HEK293 (cell line): ENCODE results near the gene SLC25A13.

ENCODE experiments used
- CTCF ChIA-PET: fragments of 350-600 bp; formaldehyde crosslinking; extraction: SDS; loops from one replicate; lab custom pipeline; 2021; ENCODE audit warnings: antibody characterized with exemption; lab: Yijun Ruan, JAX
- POLR2A ChIA-PET: fragments of 300-600 bp; formaldehyde crosslinking; extraction: SDS; loops from one replicate; lab custom pipeline; 2020; ENCODE audit warnings: antibody characterized with exemption, inconsistent platforms; lab: Yijun Ruan, JAX
- H3K27ac ChIP-seq: fragments of 200-500 bp; sonication (Bioruptor generic); 2 replicates; pipeline ENCODE4 v1.5.1; 2014; ENCODE audit warnings: low read depth, low read length, control low read depth, inconsistent platforms; ENCODE audit errors: extremely low read depth
- H3K36me3 ChIP-seq, 2 experiments: fragments of 200-500 bp in 1 of 2; sonication (Bioruptor generic) in 1 of 2; 1 replicate in 1 of 2; 2 replicates in 1 of 2; pipeline ENCODE4 v1.5.1; 2014 to 2017; ENCODE audit warnings: inconsistent platforms in 2 of 2, low read length in 2 of 2; ENCODE audit not compliant: control insufficient read depth in 2 of 2, insufficient read depth in 1 of 2
- H3K4me1 ChIP-seq: fragments of 200-500 bp; sonication (Bioruptor generic); 2 replicates; pipeline ENCODE4 v1.5.1; 2014; ENCODE audit warnings: mild to moderate bottlenecking, low read length, inconsistent platforms; ENCODE audit not compliant: control insufficient read depth, insufficient read depth
- H3K4me3 ChIP-seq: 2 replicates; pipeline ENCODE4 v1.5.1; 2011; ENCODE audit warnings: low read depth, mild to moderate bottlenecking, control low read depth, low read length, moderate library complexity
- H3K9me3 ChIP-seq: fragments of 200-500 bp; sonication (Bioruptor generic); 2 replicates; pipeline ENCODE4 v1.5.1; 2014; ENCODE audit warnings: low read depth, low read length, inconsistent platforms; ENCODE audit not compliant: control insufficient read depth, insufficient read depth
- OSR2 ChIP-seq: fragments of 450-650 bp; formaldehyde crosslinking; IDR thresholded peaks from 2 replicates; pipeline ENCODE4 v1.5.1; 2016; ENCODE audit warnings: missing biosample characterization, missing genetic modification characterization
- OVOL3 ChIP-seq: fragments of 450-650 bp; formaldehyde crosslinking; IDR thresholded peaks from 2 replicates; pipeline ENCODE4 v1.5.1; 2016; ENCODE audit warnings: missing biosample characterization, missing genetic modification characterization
- PRDM1 ChIP-seq: fragments of 450-650 bp; formaldehyde crosslinking; IDR thresholded peaks from 2 replicates; pipeline ENCODE4; 2016; ENCODE audit warnings: missing biosample characterization, missing genetic modification characterization
- WT1 ChIP-seq: fragments of 450-650 bp; formaldehyde crosslinking; IDR thresholded peaks from 2 replicates; pipeline ENCODE4 v1.5.1; 2016; ENCODE audit warnings: missing biosample characterization, missing genetic modification characterization
- ZBTB7A ChIP-seq: fragments of 450-650 bp; formaldehyde crosslinking; IDR thresholded peaks from 2 replicates; pipeline ENCODE4 v1.5.1; 2016; ENCODE audit warnings: low read depth, missing biosample characterization, missing genetic modification characterization
- ZNF112 ChIP-seq: fragments of 450-650 bp; formaldehyde crosslinking; IDR thresholded peaks from 2 replicates; pipeline ENCODE4 v1.5.0; 2017; ENCODE audit warnings: missing biosample characterization, missing genetic modification characterization
- ZNF121 ChIP-seq: fragments of 450-650 bp; formaldehyde crosslinking; IDR thresholded peaks from 2 replicates; pipeline ENCODE4 v1.5.1; 2016; ENCODE audit warnings: missing biosample characterization, missing genetic modification characterization
- ZNF274 ChIP-seq, 2 experiments: fragments of 200-500 bp in 1 of 2; fragments of 450-650 bp in 1 of 2; sonication (Bioruptor generic) in 1 of 2; formaldehyde crosslinking in 1 of 2; IDR thresholded peaks; 2 replicates each; pipeline versions ENCODE4 v1.5.1 to v1.6.1; 2014 to 2016; ENCODE audit warnings: borderline replicate concordance in 1 of 2, inconsistent platforms in 1 of 2, low read length in 1 of 2, missing biosample characterization in 1 of 2, missing genetic modification characterization in 1 of 2
- ZNF292 ChIP-seq: fragments of 450-650 bp; formaldehyde crosslinking; IDR thresholded peaks from 2 replicates; pipeline ENCODE4 v1.5.1; 2016; ENCODE audit warnings: low read depth, missing biosample characterization, missing genetic modification characterization, borderline replicate concordance
- ZNF48 ChIP-seq: fragments of 450-650 bp; formaldehyde crosslinking; IDR thresholded peaks from 2 replicates; pipeline ENCODE4 v1.5.1; 2016; ENCODE audit warnings: missing biosample characterization, missing genetic modification characterization
- ZNF658 ChIP-seq: fragments of 450-650 bp; formaldehyde crosslinking; IDR thresholded peaks from 2 replicates; pipeline ENCODE4; 2016; ENCODE audit warnings: missing biosample characterization, missing genetic modification characterization
- ZSCAN30 ChIP-seq: fragments of 450-650 bp; IDR thresholded peaks from 2 replicates; pipeline ENCODE4 v1.5.1; 2018; ENCODE audit warnings: missing biosample characterization, mild to moderate bottlenecking, missing genetic modification characterization, moderate library complexity
- TF ChIP-seq, protein P1 (sequence below): fragments of 450-650 bp; formaldehyde crosslinking; IDR thresholded peaks from 2 replicates; pipeline ENCODE4 v1.5.1; 2016; ENCODE audit warnings: missing biosample characterization, missing genetic modification characterization, borderline replicate concordance
- TF ChIP-seq, protein P2 (sequence below): fragments of 450-650 bp; formaldehyde crosslinking; IDR thresholded peaks from 2 replicates; pipeline ENCODE4 v1.5.1; 2016; ENCODE audit warnings: missing biosample characterization, missing genetic modification characterization
- TF ChIP-seq, protein P3 (sequence below): IDR thresholded peaks from 2 replicates; pipeline ENCODE4 v1.6.1; 2011; ENCODE audit warnings: mild to moderate bottlenecking, low read depth, low read length, borderline replicate concordance
- TF ChIP-seq, protein P4 (sequence below): fragments of 450-650 bp; formaldehyde crosslinking; IDR thresholded peaks from 2 replicates; pipeline ENCODE4 v1.5.1; 2017; ENCODE audit warnings: missing biosample characterization, mild to moderate bottlenecking, missing genetic modification characterization, moderate library complexity
- TF ChIP-seq, protein P5 (sequence below): fragments of 450-650 bp; formaldehyde crosslinking; IDR thresholded peaks from 2 replicates; pipeline ENCODE4 v1.5.1; 2016; ENCODE audit warnings: missing biosample characterization, missing genetic modification characterization, low read depth
- TF ChIP-seq, protein P6 (sequence below): fragments of 450-650 bp; formaldehyde crosslinking; IDR thresholded peaks from 2 replicates; pipeline ENCODE4 v1.5.1; 2016; ENCODE audit warnings: missing biosample characterization, missing genetic modification characterization

Gene SLC25A13

DNA sequence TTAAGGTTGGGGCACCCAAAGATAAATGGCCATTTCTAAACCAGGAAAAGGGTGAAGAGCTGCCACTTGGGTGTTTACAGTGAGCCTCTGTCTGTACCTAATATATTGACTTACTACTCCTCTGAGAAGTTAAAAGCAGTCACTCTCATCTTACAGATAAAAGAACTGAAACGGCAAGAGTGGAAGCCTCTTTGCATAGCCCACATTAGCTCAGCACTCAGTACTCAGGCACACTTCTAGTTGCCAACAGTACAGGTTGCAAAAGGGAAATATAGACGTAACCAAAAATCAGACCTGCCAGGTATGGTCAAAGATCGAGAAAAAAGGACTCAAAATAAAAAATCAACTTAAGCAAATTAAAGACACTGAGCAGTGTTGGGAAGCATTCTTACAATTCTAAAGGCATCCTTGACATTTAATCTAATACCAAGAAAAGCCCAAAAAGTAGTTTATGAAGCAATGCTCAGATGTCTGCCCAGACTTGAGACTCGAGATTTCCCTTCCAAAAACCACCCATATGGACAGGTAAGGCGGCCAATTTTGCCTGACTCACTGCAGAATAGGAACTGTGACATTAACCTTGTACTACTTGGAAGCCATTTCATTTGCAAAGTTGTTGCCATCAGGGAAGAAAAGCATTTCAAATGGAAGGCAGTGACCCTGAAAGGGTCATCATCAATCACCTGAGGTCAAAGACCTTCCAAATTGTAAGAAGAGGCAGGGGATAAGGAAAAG is 139.3 kb downstream of the SLC25A13 start:
- no peak overlapping the region for H3K27ac ChIP-seq
- TF ChIP-seq ZNF658 (tag by site-specific recombination) (no peak), OVOL3 (no peak), ZNF48 (tag by site-specific recombination) (no peak), ZNF292 (tag by site-specific recombination) (no peak), PRDM1 (no peak), ZNF112 (tag by site-specific recombination) (no peak), ZNF274 (IDR thresholded peaks at IDR 0.05; ENCODE audit: low read length) (no peak), ZNF274 (tag by site-specific recombination; IDR thresholded peaks at IDR 0.05; ENCODE audit: borderline replicate concordance) (no peak), OSR2 (tag by site-specific recombination) (no peak)
- TF ChIP-seq, protein P1, sequence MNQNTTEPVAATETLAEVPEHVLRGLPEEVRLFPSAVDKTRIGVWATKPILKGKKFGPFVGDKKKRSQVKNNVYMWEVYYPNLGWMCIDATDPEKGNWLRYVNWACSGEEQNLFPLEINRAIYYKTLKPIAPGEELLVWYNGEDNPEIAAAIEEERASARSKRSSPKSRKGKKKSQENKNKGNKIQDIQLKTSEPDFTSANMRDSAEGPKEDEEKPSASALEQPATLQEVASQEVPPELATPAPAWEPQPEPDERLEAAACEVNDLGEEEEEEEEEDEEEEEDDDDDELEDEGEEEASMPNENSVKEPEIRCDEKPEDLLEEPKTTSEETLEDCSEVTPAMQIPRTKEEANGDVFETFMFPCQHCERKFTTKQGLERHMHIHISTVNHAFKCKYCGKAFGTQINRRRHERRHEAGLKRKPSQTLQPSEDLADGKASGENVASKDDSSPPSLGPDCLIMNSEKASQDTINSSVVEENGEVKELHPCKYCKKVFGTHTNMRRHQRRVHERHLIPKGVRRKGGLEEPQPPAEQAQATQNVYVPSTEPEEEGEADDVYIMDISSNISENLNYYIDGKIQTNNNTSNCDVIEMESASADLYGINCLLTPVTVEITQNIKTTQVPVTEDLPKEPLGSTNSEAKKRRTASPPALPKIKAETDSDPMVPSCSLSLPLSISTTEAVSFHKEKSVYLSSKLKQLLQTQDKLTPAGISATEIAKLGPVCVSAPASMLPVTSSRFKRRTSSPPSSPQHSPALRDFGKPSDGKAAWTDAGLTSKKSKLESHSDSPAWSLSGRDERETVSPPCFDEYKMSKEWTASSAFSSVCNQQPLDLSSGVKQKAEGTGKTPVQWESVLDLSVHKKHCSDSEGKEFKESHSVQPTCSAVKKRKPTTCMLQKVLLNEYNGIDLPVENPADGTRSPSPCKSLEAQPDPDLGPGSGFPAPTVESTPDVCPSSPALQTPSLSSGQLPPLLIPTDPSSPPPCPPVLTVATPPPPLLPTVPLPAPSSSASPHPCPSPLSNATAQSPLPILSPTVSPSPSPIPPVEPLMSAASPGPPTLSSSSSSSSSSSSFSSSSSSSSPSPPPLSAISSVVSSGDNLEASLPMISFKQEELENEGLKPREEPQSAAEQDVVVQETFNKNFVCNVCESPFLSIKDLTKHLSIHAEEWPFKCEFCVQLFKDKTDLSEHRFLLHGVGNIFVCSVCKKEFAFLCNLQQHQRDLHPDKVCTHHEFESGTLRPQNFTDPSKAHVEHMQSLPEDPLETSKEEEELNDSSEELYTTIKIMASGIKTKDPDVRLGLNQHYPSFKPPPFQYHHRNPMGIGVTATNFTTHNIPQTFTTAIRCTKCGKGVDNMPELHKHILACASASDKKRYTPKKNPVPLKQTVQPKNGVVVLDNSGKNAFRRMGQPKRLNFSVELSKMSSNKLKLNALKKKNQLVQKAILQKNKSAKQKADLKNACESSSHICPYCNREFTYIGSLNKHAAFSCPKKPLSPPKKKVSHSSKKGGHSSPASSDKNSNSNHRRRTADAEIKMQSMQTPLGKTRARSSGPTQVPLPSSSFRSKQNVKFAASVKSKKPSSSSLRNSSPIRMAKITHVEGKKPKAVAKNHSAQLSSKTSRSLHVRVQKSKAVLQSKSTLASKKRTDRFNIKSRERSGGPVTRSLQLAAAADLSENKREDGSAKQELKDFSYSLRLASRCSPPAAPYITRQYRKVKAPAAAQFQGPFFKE = no peak
- TF ChIP-seq, protein P2, sequence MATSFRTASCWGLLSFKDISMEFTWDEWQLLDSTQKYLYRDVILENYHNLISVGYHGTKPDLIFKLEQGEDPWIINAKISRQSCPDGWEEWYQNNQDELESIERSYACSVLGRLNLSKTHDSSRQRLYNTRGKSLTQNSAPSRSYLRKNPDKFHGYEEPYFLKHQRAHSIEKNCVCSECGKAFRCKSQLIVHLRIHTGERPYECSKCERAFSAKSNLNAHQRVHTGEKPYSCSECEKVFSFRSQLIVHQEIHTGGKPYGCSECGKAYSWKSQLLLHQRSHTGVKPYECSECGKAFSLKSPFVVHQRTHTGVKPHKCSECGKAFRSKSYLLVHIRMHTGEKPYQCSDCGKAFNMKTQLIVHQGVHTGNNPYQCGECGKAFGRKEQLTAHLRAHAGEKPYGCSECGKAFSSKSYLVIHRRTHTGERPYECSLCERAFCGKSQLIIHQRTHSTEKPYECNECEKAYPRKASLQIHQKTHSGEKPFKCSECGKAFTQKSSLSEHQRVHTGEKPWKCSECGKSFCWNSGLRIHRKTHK (tag by site-specific recombination) = no peak
- TF ChIP-seq, protein P3, sequence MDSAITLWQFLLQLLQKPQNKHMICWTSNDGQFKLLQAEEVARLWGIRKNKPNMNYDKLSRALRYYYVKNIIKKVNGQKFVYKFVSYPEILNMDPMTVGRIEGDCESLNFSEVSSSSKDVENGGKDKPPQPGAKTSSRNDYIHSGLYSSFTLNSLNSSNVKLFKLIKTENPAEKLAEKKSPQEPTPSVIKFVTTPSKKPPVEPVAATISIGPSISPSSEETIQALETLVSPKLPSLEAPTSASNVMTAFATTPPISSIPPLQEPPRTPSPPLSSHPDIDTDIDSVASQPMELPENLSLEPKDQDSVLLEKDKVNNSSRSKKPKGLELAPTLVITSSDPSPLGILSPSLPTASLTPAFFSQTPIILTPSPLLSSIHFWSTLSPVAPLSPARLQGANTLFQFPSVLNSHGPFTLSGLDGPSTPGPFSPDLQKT = no peak
- no peaks in the 10 kb centered on the region for H3K9me3 ChIP-seq
- ChIA-PET CTCF (interaction anchor here (0.5 kb wide), 1 partner anchor 312 kb away, joined by 3 read pairs; no protein-coding TSS in a partner anchor), POLR2A (no interaction called here)
- 0 out of 2 replicates have a peak, but pooled peaks cover 5% of the 10 kb centered on the region for H3K4me1 ChIP-seq
- no peak overlapping the region for H3K4me3 ChIP-seq
- H3K36me3 ChIP-seq = peaks cover 7 to 25% of the 10 kb centered on the region in 2 experiments

DNA sequence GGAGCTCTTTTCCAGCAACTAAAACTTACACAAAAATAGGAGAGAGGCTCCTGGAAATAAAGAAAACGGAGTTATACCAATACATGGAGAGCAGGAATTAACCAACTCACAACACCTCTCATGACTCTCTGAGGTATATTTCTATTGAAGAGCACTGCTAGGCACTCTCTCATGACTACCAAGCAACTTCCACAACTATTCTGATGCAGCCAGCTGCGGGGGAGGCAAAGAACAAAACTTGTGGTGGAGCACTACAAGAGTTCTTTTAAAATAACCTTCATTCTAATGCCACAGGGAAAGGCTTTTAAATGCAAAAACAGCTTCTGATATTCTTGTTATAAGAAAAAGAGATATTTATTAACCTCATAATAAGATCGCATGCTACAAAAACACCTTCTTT is 140.7 kb downstream of the SLC25A13 start:
- no peak overlapping the region for H3K4me3 ChIP-seq
- 0 out of 2 replicates have a peak, but pooled peaks cover 5% of the 10 kb centered on the region for H3K4me1 ChIP-seq
- POLR2A ChIA-PET = no interaction called here
- H3K9me3 ChIP-seq = no peaks in the 10 kb centered on the region
- peaks cover 7 to 28% of the 10 kb centered on the region in 2 experiments for H3K36me3 ChIP-seq
- H3K27ac ChIP-seq = no peak overlapping the region
- CTCF ChIA-PET = interaction anchor here (0.6 kb wide), 1 partner anchor 132 kb away, joined by 3 read pairs; no protein-coding TSS in a partner anchor
- TF ChIP-seq ZBTB7A (tag by site-specific recombination) (no peak), ZNF121 (no peak), ZSCAN30 (no peak), WT1 (tag by site-specific recombination) (no peak)
- TF ChIP-seq, protein P4, sequence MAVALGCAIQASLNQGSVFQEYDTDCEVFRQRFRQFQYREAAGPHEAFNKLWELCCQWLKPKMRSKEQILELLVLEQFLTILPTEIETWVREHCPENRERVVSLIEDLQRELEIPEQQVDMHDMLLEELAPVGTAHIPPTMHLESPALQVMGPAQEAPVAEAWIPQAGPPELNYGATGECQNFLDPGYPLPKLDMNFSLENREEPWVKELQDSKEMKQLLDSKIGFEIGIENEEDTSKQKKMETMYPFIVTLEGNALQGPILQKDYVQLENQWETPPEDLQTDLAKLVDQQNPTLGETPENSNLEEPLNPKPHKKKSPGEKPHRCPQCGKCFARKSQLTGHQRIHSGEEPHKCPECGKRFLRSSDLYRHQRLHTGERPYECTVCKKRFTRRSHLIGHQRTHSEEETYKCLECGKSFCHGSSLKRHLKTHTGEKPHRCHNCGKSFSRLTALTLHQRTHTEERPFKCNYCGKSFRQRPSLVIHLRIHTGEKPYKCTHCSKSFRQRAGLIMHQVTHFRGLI (tag by site-specific recombination) = no peak
- TF ChIP-seq, protein P5, sequence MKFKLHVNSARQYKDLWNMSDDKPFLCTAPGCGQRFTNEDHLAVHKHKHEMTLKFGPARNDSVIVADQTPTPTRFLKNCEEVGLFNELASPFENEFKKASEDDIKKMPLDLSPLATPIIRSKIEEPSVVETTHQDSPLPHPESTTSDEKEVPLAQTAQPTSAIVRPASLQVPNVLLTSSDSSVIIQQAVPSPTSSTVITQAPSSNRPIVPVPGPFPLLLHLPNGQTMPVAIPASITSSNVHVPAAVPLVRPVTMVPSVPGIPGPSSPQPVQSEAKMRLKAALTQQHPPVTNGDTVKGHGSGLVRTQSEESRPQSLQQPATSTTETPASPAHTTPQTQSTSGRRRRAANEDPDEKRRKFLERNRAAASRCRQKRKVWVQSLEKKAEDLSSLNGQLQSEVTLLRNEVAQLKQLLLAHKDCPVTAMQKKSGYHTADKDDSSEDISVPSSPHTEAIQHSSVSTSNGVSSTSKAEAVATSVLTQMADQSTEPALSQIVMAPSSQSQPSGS (tag by site-specific recombination) = no peak
- TF ChIP-seq, protein P6, sequence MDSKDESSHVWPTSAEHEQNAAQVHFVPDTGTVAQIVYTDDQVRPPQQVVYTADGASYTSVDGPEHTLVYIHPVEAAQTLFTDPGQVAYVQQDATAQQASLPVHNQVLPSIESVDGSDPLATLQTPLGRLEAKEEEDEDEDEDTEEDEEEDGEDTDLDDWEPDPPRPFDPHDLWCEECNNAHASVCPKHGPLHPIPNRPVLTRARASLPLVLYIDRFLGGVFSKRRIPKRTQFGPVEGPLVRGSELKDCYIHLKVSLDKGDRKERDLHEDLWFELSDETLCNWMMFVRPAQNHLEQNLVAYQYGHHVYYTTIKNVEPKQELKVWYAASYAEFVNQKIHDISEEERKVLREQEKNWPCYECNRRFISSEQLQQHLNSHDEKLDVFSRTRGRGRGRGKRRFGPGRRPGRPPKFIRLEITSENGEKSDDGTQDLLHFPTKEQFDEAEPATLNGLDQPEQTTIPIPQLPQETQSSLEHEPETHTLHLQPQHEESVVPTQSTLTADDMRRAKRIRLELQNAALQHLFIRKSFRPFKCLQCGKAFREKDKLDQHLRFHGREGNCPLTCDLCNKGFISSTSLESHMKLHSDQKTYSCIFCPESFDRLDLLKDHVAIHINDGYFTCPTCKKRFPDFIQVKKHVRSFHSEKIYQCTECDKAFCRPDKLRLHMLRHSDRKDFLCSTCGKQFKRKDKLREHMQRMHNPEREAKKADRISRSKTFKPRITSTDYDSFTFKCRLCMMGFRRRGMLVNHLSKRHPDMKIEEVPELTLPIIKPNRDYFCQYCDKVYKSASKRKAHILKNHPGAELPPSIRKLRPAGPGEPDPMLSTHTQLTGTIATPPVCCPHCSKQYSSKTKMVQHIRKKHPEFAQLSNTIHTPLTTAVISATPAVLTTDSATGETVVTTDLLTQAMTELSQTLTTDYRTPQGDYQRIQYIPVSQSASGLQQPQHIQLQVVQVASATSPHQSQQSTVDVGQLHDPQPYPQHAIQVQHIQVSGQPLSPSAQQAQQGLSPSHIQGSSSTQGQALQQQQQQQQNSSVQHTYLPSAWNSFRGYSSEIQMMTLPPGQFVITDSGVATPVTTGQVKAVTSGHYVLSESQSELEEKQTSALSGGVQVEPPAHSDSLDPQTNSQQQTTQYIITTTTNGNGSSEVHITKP (tag by site-specific recombination) = no peak
